Right ventricle myocardium inferior (tissue), 1 donor: ENCODE measurements around the gene CEP57L1. TPM values are rescaled to one million over a fixed set of nuclear protein-coding genes. Genes with fewer than 3 reads are reported as not detected.
"Not testable (repeated sequence)": the region's sequence is repeated elsewhere in the genome, so short reads cannot be mapped to it uniquely, and the experiment has no call there.

Source experiments
- ATAC-seq: fragments of 200-7000 bp; cut with Tn5 transposase; one replicate; pipeline ENCODE4 v1.9.1; 2020; ENCODE audit warnings: mild to moderate bottlenecking, moderate library complexity
- DNase-seq: peaks from one replicate; pipeline ENCODE4 v3.0.0; 2021; ENCODE audit errors: missing footprints
- intact Hi-C: fragments of 100-400 bp; cut with DNase I; formaldehyde crosslinking; loops from one replicate; pipeline ENCODE4 v1.11.0; 2022
- total RNA-seq: library from RNA; stranded (reverse); fragmentation: NEBNext Ultra II Directional; extraction: Animal tissue kit (Norgen Biotek cat#: 25700); gene quantifications from one replicate; pipeline ENCODE4 v1.2.1, GENCODE V29; 2021
- donor health status: DM: no; HTN: yes; CAD: no; lungs with severe emphysema.

Gene CEP57L1
- total RNA-seq, 1 donor from 2014 or later, result 7.7 TPM

DNA sequence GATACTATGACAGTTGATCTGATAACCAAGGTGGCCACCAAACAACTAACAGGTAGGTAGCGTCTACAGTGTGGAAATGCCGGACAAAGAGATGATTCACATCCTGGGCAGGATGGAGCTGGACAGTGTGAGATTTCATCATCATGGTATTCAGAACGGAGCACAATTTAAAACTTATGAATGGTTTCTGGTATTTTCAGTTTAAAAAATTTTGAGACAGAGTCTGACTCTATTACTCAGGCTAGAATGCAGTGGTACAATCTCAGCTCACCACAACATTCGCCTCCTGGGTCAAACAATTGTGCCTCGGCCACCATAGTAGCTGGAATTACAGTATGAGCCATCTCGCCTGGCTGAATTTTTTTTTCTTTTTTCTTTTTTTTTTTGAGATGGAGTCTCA lies 43.8 kb downstream of the CEP57L1 start:
- ATAC-seq (no peak), DNase-seq (no peak)
- intact Hi-C loops, result no loop called here

DNA sequence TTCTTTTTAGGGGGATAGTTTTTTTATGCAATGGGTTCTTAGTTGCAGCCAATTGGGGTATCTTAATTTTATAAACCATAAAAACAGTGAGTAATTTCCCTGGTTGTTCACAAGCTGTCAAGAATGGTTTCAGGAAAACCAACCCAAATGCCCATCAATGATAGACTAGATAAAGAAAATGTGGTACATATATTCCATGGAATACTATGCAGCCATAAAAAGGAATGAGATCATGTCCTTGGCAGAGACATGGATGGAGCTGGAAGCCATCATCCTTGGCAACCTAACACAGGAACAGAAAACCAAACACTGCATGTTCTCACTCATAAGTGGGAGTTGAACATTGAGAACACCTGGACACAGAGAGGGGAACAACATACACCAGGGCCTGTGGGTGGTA lies 46.8 kb downstream of the CEP57L1 start:
- intact Hi-C loops, ATAC-seq, DNase-seq: not testable (repeated sequence)

DNA sequence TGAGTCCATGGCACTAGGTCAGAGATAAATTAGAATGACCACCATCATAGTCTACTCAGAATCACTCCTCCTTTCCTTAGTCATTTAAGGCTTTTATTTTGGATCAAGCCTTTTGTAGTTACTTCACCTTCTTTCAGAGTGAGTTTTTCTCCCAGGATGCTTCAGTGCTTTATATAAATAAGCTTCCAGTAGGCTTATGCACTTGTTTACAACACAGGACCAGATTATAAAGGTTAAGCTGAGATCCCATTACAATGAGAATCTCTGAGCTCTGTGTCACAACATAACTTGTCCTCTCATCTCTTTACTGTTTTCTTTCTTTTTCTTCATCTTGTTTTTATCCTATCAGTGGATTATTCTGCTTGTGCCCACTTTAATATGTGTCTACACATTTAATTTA lies 47.9 kb downstream of the CEP57L1 start:
- DNase-seq, result no peak
- intact Hi-C loops, result no loop called here
- ATAC-seq, result no peak

DNA sequence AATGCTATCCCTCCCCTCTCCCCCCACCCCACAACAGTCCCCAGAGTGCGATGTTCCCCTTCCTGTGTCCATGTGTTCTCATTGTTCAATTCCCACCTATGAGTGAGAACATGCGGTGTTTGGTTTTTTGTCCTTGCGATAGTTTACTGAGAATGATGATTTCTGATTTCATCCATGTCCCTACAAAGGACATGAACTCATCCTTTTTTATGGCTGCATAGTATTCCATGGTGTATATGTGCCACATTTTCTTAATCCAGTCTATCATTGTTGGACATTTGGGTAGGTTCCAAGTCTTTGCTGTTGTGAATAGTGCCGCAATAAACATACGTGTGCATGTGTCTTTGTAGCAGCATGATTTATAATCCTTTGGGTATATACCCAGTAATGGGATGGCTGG lies 52.9 kb downstream of the CEP57L1 start:
- intact Hi-C loops, ATAC-seq, DNase-seq: not testable (repeated sequence)

DNA sequence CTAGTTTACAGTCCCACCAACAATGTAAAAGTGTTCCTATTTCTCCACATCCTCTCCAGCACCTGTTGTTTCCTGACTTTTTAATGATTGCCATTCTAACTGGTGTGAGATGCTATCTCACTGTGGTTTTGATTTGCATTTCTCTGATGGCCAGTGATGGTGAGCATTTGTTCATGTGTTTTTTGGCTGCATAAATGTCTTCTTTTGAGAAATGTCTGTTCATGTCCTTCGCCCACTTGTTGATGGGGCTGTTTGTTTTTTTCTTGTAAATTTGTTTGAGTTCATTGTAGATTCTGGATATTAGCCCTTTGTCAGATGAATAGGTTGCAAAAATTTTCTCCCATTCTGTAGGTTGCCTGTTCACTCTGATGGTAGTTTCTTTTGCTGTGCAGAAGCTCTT lies 53.4 kb downstream of the CEP57L1 start:
- intact Hi-C loops, ATAC-seq, DNase-seq: not testable (repeated sequence)

DNA sequence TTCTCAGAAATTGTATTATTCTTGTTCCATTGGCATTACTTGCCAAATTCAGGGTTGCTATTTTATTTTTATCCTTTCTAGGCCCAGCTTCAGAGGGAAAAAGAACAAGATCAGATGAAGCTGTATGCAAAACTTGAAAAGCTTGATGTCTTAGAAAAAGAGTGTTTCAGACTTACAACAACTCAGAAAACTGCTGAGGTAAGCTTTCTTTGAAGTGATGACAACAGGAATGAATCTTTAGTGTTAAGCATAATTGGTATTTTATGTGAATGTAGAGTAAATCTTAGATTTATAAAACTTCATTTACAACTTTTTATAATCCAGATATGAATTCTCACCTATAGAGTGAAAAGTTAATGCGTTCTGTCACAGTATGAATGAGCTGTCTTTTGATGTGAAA lies 58.4 kb downstream of the CEP57L1 start:
- intact Hi-C loops, result no loop called here
- ATAC-seq (no peak), DNase-seq (no peak)

DNA sequence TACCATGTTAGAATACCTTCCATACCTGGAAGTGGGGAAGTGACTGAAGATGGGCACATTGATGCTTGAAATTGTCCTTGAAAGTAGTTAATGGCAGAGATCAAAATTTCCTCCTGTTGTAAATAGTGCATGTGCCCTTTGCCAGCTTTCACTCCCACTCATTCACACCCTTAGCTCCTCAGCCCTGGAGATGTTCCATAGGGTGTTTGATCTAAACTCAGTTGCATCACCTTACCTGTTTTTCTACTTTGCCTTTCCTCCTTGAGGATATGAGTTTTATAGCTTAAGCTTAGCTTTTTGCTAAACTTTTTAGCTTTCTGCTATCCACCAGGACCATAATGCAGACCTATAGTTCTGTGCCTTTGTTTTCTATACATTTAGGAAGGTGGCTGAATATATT lies 69.0 kb downstream of the CEP57L1 start:
- intact Hi-C loops, result no loop called here
- ATAC-seq (no peak), DNase-seq (no peak)

DNA sequence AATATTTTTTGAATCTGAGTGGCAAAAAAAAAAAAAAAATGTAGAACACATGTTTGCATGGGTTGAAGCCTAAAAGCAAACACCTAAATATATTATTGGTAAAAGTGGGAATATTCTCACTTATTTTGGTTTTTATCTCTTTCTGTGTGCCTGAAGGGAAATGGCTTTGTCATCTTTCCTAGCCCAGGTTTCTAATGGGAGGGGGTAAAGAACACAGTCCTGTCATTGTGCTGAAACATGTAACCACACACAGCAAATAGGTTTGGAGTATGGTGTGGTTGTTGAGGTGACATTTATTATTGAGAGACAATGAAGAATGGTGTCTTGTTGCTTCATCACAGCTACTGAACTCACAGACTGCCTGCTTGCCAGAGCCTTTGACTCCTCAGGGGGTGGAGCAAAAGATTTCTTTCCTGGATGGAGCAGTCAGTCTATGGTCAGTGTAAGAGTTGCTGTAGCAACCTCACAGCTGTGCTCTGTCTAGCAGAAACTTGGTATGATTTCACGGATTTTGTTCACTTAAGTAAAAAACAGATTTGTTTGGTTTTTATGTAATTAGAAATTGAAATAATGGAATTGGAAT lies 70.2 kb downstream of the CEP57L1 start:
- DNase-seq, result no peak
- ATAC-seq, result peak; percentile 97
- intact Hi-C loops, result no loop called here

DNA sequence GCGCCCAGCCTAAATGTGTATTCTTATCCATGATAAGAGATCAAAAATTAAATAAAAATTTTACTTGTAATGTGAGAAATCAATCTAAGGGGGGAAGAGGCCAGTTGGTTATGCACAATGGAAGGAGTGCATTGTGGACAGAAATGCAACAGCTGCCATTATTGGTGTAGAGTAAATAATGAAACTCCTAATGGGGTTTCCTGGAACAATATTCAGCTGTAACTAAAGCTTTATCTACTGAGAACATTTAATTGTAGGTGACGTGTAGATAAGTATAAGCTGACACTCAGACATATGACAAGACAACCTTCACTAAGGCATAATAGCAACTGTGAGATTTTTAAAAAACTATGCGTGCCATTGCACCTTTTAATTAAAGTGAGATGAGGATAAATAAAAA lies 71.4 kb downstream of the CEP57L1 start:
- no peak for ATAC-seq
- DNase-seq, result no peak
- intact Hi-C loops, result no loop called here

DNA sequence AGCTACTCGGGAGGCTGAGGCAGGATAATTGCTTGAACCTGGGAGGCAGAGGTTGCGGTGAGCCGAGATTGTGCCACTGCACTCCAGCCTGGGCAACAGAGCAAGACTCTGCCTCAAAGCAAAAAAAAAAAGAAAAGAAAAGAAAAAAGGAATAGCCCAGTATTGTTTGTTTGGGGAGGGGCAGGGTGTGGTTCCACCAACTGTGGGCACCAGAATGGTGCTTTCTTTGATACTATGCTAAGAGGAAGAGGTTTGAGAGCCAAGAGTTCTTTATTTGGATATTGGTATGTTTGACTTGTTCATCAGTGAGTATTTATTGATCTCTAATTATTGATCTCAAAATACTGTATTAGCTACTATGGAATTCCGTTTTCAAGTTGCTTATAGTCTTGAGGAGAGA lies 72.3 kb downstream of the CEP57L1 start:
- intact Hi-C loops, result no loop called here
- ATAC-seq (no peak), DNase-seq (no peak)

DNA sequence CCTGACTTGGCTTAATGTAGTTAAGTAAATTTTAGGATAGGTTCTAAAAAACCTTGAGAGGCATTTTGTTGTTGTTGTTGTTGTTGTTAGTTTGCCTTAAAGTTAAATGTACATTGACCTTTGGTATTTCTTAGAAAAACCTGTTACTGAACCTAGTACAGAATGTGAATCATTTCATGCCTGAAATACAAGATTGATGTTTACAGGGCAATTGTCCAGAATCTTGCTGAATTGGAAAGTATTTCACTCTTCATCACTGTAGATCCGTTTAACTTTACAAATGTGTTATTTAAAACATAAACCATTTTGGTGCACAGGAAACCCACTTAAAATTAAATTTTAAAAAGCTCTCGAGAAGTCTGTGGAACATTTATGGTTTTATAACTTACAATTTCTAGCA lies 75.0 kb downstream of the CEP57L1 start:
- intact Hi-C loops, result loop anchor here (5.0 kb wide), 1 partner anchor 628 kb away; no protein-coding TSS in a partner anchor
- DNase-seq (no peak), ATAC-seq (no peak)

DNA sequence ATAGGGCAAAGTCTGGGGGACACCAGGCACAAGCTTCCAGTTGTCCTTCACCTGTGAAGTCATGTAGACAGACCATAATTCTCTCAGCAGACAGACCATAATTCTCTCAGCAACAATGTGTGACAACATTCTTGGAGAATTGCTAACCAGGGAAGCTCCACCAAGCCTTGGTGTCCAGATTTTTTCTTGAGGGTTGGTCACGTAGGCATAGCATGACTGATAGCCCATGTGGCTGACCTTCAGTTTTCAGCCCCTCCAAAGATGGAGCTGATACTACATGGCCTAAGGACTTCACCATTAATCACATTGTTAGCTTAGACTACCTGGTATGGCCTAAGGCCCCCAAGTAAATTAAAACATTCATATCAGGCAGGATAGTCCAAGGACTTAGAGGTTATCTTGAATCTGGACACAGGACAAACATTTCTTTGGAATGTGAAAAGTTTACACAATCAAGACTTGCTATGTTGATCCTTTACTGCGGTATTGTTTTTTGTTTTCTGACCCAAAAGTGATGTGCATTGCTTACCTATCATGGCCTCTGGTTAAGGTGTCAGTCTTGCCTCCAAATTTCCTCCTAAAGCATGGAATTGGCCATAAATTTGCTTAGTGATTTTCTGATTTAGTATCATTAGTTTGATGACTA lies 76.9 kb downstream of the CEP57L1 start:
- intact Hi-C loops, result loop anchor here (5.0 kb wide), 1 partner anchor 630 kb away; no protein-coding TSS in a partner anchor
- no peak for ATAC-seq
- no peak for DNase-seq

DNA sequence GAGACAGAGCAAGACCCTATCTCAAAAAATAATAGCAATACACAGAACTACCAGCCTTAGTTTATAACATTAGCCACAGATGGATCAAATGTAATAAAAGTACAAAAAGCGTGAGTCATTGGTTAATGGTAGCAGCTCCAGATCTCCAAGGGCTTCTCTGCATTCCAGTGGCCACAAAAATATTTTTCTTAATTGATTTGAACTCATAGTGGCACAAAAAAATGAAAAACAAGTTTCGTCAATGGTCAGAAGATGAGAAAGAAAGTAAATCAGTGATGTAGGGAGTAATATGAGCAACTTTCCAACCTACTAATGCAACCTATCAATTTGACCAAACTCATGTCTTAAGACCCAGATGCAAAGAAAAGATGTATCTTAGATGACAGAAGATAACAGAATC lies 79.6 kb downstream of the CEP57L1 start:
- ATAC-seq, result no peak
- DNase-seq, result no peak
- intact Hi-C loops, result loop anchor here (5.0 kb wide), 1 partner anchor 633 kb away; no protein-coding TSS in a partner anchor

DNA sequence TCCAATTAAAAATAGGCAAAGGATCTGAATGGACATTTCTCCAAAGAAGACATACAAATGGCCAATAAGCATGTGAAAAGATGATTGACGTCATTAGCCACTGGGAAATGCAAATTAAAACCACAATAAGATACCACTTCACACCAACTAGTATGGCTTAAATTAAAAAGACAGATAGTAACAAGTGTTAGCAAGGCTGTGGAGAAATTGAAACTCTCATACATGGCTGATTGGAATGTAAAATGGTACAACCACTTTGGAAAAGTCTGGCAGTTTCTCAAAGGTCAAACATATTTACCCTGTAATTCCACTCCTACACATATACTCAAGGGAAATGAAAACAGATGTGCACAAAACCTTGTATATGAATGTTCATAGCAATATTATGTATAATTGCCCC lies 83.6 kb downstream of the CEP57L1 start:
- intact Hi-C loops, result no loop called here
- DNase-seq (no peak), ATAC-seq (no peak)

DNA sequence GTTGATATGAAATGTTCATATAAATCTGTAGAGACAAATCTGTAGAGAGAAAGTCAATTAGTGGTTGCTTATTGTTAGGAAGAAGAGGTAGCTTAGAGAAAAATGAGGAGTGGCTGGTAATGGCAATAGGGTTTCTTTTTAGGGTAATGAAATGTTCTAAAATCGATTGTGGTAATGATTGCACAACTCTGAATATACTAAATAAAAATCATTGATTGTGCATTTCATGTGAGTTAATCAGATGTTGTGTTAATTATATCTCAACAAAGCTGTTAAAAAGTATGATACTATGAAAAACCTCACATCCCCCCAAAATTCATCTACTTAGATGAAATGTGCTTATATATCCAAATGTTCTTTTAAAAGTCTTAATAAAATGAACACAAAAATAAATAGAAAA lies 84.2 kb downstream of the CEP57L1 start:
- intact Hi-C loops, result no loop called here

DNA sequence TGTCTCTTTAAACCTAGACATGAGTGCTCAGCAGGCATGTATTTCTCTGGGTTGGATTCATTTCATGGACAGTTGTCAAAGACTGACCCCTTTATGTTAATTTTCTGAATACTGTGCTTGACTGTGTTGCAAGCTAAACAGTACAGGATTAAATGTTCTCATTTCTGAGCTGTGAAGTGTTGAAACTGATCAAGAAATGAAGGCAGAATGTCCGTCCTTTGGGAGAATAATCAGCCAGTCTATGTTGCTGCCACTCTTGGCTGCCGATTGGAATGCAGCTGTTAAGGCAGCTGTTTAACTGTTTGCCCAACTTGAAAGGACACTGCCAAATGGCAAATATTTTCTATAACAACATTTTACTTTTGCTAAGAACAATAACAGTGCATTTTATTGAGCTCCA lies 87.3 kb downstream of the CEP57L1 start:
- peak; percentile 65 for ATAC-seq
- intact Hi-C loops, result no loop called here
- no peak for DNase-seq

More for the DNA sequence above, 84.2 kb downstream of the CEP57L1 start:
- ATAC-seq (no peak), DNase-seq (no peak)

DNA sequence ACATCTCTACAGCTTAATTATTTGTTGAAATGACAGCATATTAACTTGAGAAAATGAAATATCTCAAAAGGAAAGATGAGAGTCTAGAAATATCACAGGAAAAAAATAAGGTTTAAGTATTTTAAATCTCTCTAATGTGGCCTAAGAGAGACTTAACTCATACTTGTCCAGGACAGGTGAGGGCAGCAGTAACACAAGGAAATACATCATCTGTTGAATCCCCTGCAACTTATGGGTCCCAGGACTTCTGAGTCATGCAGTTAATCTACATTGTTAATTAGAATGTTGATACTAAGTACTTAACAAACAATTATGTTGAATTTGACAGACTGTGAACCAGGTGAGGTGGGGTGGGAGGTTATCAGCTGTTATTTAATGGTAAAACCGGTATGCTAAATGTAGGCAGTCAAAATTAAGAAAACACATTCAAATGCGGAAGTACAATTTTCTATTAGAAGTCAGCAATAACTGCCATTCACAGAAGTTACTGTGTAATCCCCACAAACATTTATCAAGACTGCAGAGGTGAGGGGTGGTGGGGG lies 87.9 kb downstream of the CEP57L1 start:
- ATAC-seq (no peak), DNase-seq (no peak)
- intact Hi-C loops, result no loop called here

DNA sequence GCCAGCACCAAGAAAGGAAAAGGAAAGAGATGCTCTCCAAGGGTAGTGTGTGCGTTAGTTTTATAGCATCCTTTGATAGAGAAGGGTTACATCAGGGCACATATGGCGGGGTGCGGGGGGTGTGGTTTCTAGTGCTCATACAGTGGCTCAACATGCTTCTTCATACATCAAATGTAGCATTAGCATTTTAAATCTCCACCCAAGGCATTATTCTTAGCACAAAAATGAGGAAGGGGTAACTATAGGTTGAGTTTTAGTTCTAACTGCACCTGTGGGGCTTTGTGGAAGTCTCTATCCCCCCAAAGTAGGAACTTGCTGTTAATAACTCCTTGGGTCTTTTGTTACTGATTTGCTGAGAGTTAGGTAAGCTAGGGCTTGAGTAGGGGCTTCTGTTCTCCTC lies 89.3 kb downstream of the CEP57L1 start:
- ATAC-seq (no peak), DNase-seq (no peak)
- intact Hi-C loops, result no loop called here

DNA sequence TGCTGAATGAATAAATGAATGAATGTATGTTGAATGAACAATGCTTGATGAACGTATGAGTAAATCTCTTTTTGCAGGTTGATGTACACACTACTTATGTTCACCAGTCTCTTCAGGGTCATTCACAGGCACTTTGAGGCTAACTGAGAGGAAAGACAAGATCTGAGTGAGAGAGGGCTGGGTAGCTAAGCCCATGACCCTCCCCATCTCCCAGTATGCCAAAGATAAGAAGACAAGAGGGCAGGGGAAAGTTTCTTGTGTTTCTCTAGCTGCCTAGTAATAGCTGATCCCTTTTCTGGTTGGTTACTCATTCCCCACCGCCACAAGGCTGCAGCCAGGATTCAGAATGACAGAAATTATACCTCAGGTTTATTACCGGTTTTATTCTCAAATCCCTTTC lies 90.7 kb downstream of the CEP57L1 start:
- no peak for DNase-seq
- intact Hi-C loops, result no loop called here
- no peak for ATAC-seq

DNA sequence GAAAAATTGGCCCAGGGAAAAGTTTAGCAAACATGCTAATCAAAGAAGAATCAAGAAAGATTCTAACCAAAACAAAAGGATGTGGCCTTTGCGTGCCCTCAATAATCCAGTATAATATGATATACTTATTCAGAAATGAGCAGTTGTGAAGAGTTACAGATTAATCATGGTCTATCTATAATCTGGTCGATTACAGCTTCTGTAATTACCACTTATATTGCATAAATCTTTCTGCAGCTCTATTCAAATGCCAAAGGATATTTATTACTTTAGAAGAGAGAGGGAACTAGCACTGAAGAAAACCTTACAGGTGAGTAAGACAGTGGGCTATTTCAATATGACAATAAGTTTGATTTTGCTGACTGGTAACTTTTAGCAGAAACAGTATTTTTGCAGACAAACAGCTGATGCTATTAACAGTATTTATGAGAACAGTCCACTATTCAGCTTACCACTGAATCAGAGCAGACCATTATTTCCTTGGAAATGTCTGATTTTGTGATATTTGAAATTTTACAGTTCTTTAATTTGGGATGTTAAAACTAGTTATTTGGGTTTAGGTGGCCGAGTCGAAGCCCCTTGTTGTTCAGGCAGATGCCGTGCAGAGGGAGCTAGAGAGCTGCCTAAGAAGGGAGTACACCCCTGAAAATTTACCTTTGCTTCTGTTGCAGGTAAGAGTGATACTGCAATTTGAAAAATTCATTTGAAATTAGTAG lies 92.2 kb downstream of the CEP57L1 start:
- DNase-seq (peak; percentile 76), ATAC-seq (no peak)
- intact Hi-C loops, result loop anchor here (1.0 kb wide), 1 partner anchor 196 kb away; no protein-coding TSS in a partner anchor
